ENCODE results near the gene DPYSL4.

DPYSL4 gene

GRCh38 chr10:132200344-132201110 is 13.8 kb downstream of the DPYSL4 start:
- H4K20me1 ChIP-seq (ENCODE audit: insufficient read depth, low read length) = no peaks in the 10 kb centered on the region
- H3K4me1 ChIP-seq (ENCODE audit: insufficient read depth, low read length, severe bottlenecking) = no peaks in the 10 kb centered on the region
- TF ChIP-seq CTCF (IDR thresholded peaks at IDR 0.05; ENCODE audit: low read length) = no peak
- TF ChIP-seq EZH2 (IDR thresholded peaks at IDR 0.05; ENCODE audit: borderline replicate concordance, low read length) = no peak
- no peak overlapping the region for H3K4me2 ChIP-seq (ENCODE audit: low read length)
- no peak overlapping the region for H3K4me3 ChIP-seq (ENCODE audit: low read depth, low read length, poor library complexity, severe bottlenecking)
- no peak overlapping the region for H2AFZ ChIP-seq (ENCODE audit: low read length)
- no peaks in the 10 kb centered on the region for H3K79me2 ChIP-seq (ENCODE audit: insufficient read depth, low read length)
- no peak overlapping the region for H3K27ac ChIP-seq (ENCODE audit: low read depth, low read length, poor library complexity, severe bottlenecking)
- H3K27me3 ChIP-seq (ENCODE audit: insufficient read depth, low read length) = 0 out of 2 replicates have a peak, but pooled peaks cover 7% of the 10 kb centered on the region
- H3K36me3 ChIP-seq (ENCODE audit: insufficient read depth, low read length) = no peaks in the 10 kb centered on the region
- H3K9me2 ChIP-seq (ENCODE audit: low read depth, low read length) = no peaks in the 10 kb centered on the region
- H3K9ac ChIP-seq (ENCODE audit: low read length) = no peak overlapping the region
- no peaks in the 10 kb centered on the region for H3F3A ChIP-seq (ENCODE audit: insufficient read depth, low read length)
- no peaks in the 10 kb centered on the region for H3K9me3 ChIP-seq (ENCODE audit: low read length)

- Histone ChIP-seq H3F3A (ENCODE audit: insufficient read depth, low read length) (no peaks in the 10 kb centered on the region), H3K27ac (ENCODE audit: low read depth, low read length, poor library complexity, severe bottlenecking) (no peak overlapping the region), H3K9me3 (ENCODE audit: low read length) (no peaks in the 10 kb centered on the region), H3K36me3 (ENCODE audit: insufficient read depth, low read length) (no peaks in the 10 kb centered on the region), H4K20me1 (ENCODE audit: insufficient read depth, low read length) (no peaks in the 10 kb centered on the region), H3K27me3 (ENCODE audit: insufficient read depth, low read length) (0 out of 2 replicates have a peak, but pooled peaks cover 7% of the 10 kb centered on the region), H3K4me2 (ENCODE audit: low read length) (no peak overlapping the region), H2AFZ (ENCODE audit: low read length) (no peak overlapping the region), H3K4me1 (ENCODE audit: insufficient read depth, low read length, severe bottlenecking) (no peaks in the 10 kb centered on the region), H3K4me3 (ENCODE audit: low read depth, low read length, poor library complexity, severe bottlenecking) (no peak overlapping the region), H3K79me2 (ENCODE audit: insufficient read depth, low read length) (no peaks in the 10 kb centered on the region), H3K9ac (ENCODE audit: low read length) (no peak overlapping the region), H3K9me2 (ENCODE audit: low read depth, low read length) (no peaks in the 10 kb centered on the region)
- TF ChIP-seq EZH2 (IDR thresholded peaks at IDR 0.05; ENCODE audit: borderline replicate concordance, low read length) (no peak), CTCF (IDR thresholded peaks at IDR 0.05; ENCODE audit: low read length) (no peak)
Measured at GRCh38 chr10:132201111-132201969, 14.6 kb downstream of the DPYSL4 start.

- 0 out of 2 replicates have a peak, but pooled peaks cover 4% of the 10 kb centered on the region for H3K27me3 ChIP-seq (ENCODE audit: insufficient read depth, low read length)
- no peaks in the 10 kb centered on the region for H3K9me3 ChIP-seq (ENCODE audit: low read length)
- no peak overlapping the region for H3K4me3 ChIP-seq (ENCODE audit: low read depth, low read length, poor library complexity, severe bottlenecking)
- no peak overlapping the region for H2AFZ ChIP-seq (ENCODE audit: low read length)
- no peak overlapping the region for H3K4me2 ChIP-seq (ENCODE audit: low read length)
- no peaks in the 10 kb centered on the region for H3F3A ChIP-seq (ENCODE audit: insufficient read depth, low read length)
- no peak for TF ChIP-seq CTCF (IDR thresholded peaks at IDR 0.05; ENCODE audit: low read length)
- no peak for TF ChIP-seq EZH2 (IDR thresholded peaks at IDR 0.05; ENCODE audit: borderline replicate concordance, low read length)
- no peak overlapping the region for H3K27ac ChIP-seq (ENCODE audit: low read depth, low read length, poor library complexity, severe bottlenecking)
- H4K20me1 ChIP-seq (ENCODE audit: insufficient read depth, low read length) = no peaks in the 10 kb centered on the region
- H3K9ac ChIP-seq (ENCODE audit: low read length) = no peak overlapping the region
- no peaks in the 10 kb centered on the region for H3K4me1 ChIP-seq (ENCODE audit: insufficient read depth, low read length, severe bottlenecking)
- H3K9me2 ChIP-seq (ENCODE audit: low read depth, low read length) = no peaks in the 10 kb centered on the region
- H3K79me2 ChIP-seq (ENCODE audit: insufficient read depth, low read length) = no peaks in the 10 kb centered on the region
- H3K36me3 ChIP-seq (ENCODE audit: insufficient read depth, low read length) = no peaks in the 10 kb centered on the region
Measured at GRCh38 chr10:132202070-132202970, 15.6 kb downstream of the DPYSL4 start.

Measured in OCI-LY1 (cell line).